Measurements from ENCODE around the gene BRCA2.

DNA sequence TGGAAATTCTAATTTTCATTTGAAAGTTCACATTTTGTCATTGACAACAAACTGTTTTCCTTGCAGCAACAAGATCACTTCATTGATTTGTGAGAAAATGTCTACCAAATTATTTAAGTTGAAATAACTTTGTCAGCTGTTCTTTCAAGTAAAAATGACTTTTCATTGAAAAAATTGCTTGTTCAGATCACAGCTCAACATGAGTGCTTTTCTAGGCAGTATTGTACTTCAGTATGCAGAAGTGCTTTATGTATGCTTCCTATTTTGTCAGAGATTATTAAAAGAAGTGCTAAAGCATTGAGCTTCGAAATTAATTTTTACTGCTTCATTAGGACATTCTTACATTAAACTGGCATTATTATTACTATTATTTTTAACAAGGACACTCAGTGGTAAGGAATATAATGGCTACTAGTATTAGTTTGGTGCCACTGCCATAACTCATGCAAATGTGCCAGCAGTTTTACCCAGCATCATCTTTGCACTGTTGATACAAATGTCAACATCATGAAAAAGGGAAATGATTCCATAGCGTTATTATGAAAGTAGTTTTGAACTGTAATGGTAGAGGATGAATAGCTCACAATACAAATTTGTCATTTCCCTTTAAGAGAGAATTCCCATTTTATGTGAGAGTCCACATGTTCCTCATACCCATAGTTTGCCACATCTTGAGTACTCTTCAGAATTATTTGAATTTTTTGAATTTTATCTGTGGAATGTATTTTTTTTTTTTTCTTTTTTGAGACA lies 2.6 kb downstream of the BRCA2 start:
- TF ChIP-seq, protein P1, sequence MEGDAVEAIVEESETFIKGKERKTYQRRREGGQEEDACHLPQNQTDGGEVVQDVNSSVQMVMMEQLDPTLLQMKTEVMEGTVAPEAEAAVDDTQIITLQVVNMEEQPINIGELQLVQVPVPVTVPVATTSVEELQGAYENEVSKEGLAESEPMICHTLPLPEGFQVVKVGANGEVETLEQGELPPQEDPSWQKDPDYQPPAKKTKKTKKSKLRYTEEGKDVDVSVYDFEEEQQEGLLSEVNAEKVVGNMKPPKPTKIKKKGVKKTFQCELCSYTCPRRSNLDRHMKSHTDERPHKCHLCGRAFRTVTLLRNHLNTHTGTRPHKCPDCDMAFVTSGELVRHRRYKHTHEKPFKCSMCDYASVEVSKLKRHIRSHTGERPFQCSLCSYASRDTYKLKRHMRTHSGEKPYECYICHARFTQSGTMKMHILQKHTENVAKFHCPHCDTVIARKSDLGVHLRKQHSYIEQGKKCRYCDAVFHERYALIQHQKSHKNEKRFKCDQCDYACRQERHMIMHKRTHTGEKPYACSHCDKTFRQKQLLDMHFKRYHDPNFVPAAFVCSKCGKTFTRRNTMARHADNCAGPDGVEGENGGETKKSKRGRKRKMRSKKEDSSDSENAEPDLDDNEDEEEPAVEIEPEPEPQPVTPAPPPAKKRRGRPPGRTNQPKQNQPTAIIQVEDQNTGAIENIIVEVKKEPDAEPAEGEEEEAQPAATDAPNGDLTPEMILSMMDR (IDR thresholded peaks at IDR 0.05): no peak
- TF ChIP-seq POLR2A (IDR thresholded peaks at IDR 0.05): no peak
- no peak for TF ChIP-seq POLR2AphosphoS5 (IDR thresholded peaks at IDR 0.05)
- no peak for TF ChIP-seq EP300 (IDR thresholded peaks at IDR 0.05)

Data from gastroesophageal sphincter (tissue), 3 donors.